IMR-90 (cell line): ENCODE results near the gene TAF1B.

ENCODE experiments used
- CEBPB ChIP-seq: IDR thresholded peaks from 2 replicates; pipeline ENCODE4 v1.6.1; 2012; ENCODE audit warnings: low read depth, low read length, improper control_type of control experiment
- CTCF ChIP-seq: conservative IDR thresholded peaks from 2 replicates; pipeline ENCODE4 v1.5.1; 2012; ENCODE audit warnings: mild to moderate bottlenecking, low read depth, low read length, improper control_type of control experiment
- MAFK ChIP-seq: IDR thresholded peaks from 2 replicates; pipeline ENCODE4 v1.6.1; 2012; ENCODE audit warnings: low read depth, low read length, improper control_type of control experiment
- NFE2L2 ChIP-seq: fragments of 150-350 bp; IDR thresholded peaks from 2 replicates; pipeline ENCODE4 v1.6.1; 2016; ENCODE audit warnings: low read depth, mild to moderate bottlenecking, low read length
- POLR2A ChIP-seq: IDR thresholded peaks from 2 replicates; pipeline ENCODE4 v1.6.1; 2012; ENCODE audit warnings: mild to moderate bottlenecking, low read depth, low read length
- RAD21 ChIP-seq: IDR thresholded peaks from 2 replicates; pipeline ENCODE4 v1.6.1; 2012; ENCODE audit warnings: low read length, improper control_type of control experiment
- SMC3 ChIP-seq: fragments of 150-350 bp; IDR thresholded peaks from 2 replicates; pipeline ENCODE4 v1.6.1; 2016; ENCODE audit warnings: low read depth, mild to moderate bottlenecking, antibody characterized with exemption, low read length, moderate library complexity

GRCh38 chr2:9844036-9844483 is 786 bp downstream of the TAF1B start:
- no peak for TF ChIP-seq CTCF
- no peak for TF ChIP-seq NFE2L2
- no peak for TF ChIP-seq RAD21
- no peak for TF ChIP-seq MAFK
- no peak for TF ChIP-seq CEBPB
- no peak for TF ChIP-seq POLR2A
- TF ChIP-seq SMC3: no peak
